Activated T-helper 1 cell treated with anti-CD3 and anti-CD28 coated beads, Interleukin-12 subunit alpha, Interleukin-12 subunit beta, Interleukin-2, Interleukin-4 antibody, amounts not matched to agents 30 ng/mL and 10 ng/mL and 1 ng/mL, durations not matched to agents 14 hours and 24 hours and 36 hours (primary cell): ENCODE data around the gene CAV2. TPM values are rescaled to one million over a fixed set of nuclear protein-coding genes. Genes with fewer than 3 reads are reported as not detected.

Experiments used
- total RNA-seq: library from RNA; stranded (reverse); gene quantifications from 2 replicates; pipeline ENCODE4 v1.2.3, GENCODE V29; 2022

Gene CAV2
- total RNA-seq, 1 donor from 2014 or later: not detected

Other genes starting within 250 kb of the CAV2 start
- gene CAV1, start 25.3 kb downstream of the CAV2 start, total RNA-seq: 0.76 and 1.8 TPM in 2 replicates
- gene MET, start 172.5 kb downstream of the CAV2 start, total RNA-seq: 3.2 TPM in 2 replicates